A673 (cell line): Measurements from ENCODE around the gene C14orf132. TPM values are rescaled to one million over a fixed set of nuclear protein-coding genes. Genes with fewer than 3 reads are reported as not detected.

Source experiments
- BruUV-seq: library from RNA; stranded (reverse); fragments of 400-500 nt; replicated peaks from 2 replicates; lab custom pipeline; 2021; lab: Mats Ljungman, UMichigan
- CTCF ChIA-PET: fragments of 300-600 bp; sonication (Branson Sonifier 250); formaldehyde crosslinking; loops from one replicate; lab custom pipeline; 2022; ENCODE audit warnings: antibody characterized with exemption; lab: Charles Lee
- POLR2A ChIA-PET: fragments of 300-600 bp; sonication (Branson Sonifier 250); formaldehyde crosslinking; loops from one replicate; lab custom pipeline; 2022; ENCODE audit warnings: antibody characterized with exemption; ENCODE audit not compliant: low non-redundant PET; lab: Charles Lee
- DNase-seq: peaks from one replicate; pipeline ENCODE4 v3.0.0-alpha.2; 2015; ENCODE audit warnings: low spot score
- H3K27ac ChIP-seq: fragments of 200-600 bp; sonication (generic); 2 replicates; pipeline ENCODE4 v1.5.1; 2016; ENCODE audit warnings: mixed run types, low read depth, mild to moderate bottlenecking, mixed read lengths, antibody characterized with exemption, low read length; ENCODE audit not compliant: poor library complexity, severe bottlenecking
- H3K27me3 ChIP-seq: fragments of 200-600 bp; sonication (generic); replicated peaks from 2 replicates; pipeline ENCODE4 v1.6.1; 2017; ENCODE audit warnings: mixed run types, low read depth, mild to moderate bottlenecking, mixed read lengths, antibody characterized with exemption, low read length; ENCODE audit not compliant: insufficient read depth, poor library complexity
- H3K36me3 ChIP-seq: fragments of 200-600 bp; sonication (generic); 2 replicates; pipeline ENCODE4 v1.6.1; 2016; ENCODE audit warnings: mixed run types, mild to moderate bottlenecking, mixed read lengths, antibody characterized with exemption, low read length; ENCODE audit not compliant: insufficient read depth, poor library complexity, severe bottlenecking
- H3K4me1 ChIP-seq: fragments of 200-600 bp; sonication (generic); 2 replicates; pipeline ENCODE4 v1.6.1; 2017; ENCODE audit warnings: mixed run types, mild to moderate bottlenecking, mixed read lengths, antibody characterized with exemption, low read length; ENCODE audit not compliant: insufficient read depth, poor library complexity, severe bottlenecking
- H3K4me3 ChIP-seq: fragments of 200-600 bp; sonication (generic); 2 replicates; pipeline ENCODE4 v1.5.1; 2016; ENCODE audit warnings: low read depth, mixed run types, mild to moderate bottlenecking, mixed read lengths, low read length; ENCODE audit not compliant: poor library complexity, severe bottlenecking
- H3K9me3 ChIP-seq: fragments of 200-600 bp; sonication (generic); 2 replicates; pipeline ENCODE4 v1.6.1; 2016; ENCODE audit warnings: mixed run types, low read depth, mild to moderate bottlenecking, mixed read lengths, antibody characterized with exemption, low read length; ENCODE audit not compliant: poor library complexity, severe bottlenecking
- CTCF ChIP-seq: fragments of 300-800, 200-600 bp; sonication (generic); conservative IDR thresholded peaks from 2 replicates; pipeline ENCODE4 v1.5.1; 2017; ENCODE audit warnings: low read depth, mild to moderate bottlenecking, antibody characterized with exemption, low read length, moderate library complexity, mixed read lengths
- EZH2 ChIP-seq: fragments of 200-600 bp; sonication (generic); IDR thresholded peaks from 2 replicates; pipeline ENCODE4 v1.6.1; 2017; ENCODE audit warnings: borderline replicate concordance, low read depth, mild to moderate bottlenecking, mixed read lengths, antibody characterized with exemption, low read length; ENCODE audit not compliant: poor library complexity, severe bottlenecking
- intact Hi-C: fragments of 100-400 bp; cut with micrococcal nuclease; formaldehyde crosslinking; loops from one replicate; pipeline ENCODE4 v1.10.0; 2022; ENCODE audit not compliant: unreplicated experiment
- total RNA-seq: library from RNA; stranded (reverse); gene quantifications from 2 replicates; pipeline ENCODE4 v1.2.3, GENCODE V29; 2021

C14orf132 gene
- total RNA-seq, 1 experiment from 2014 or later, result 8.3 TPM

DNA sequence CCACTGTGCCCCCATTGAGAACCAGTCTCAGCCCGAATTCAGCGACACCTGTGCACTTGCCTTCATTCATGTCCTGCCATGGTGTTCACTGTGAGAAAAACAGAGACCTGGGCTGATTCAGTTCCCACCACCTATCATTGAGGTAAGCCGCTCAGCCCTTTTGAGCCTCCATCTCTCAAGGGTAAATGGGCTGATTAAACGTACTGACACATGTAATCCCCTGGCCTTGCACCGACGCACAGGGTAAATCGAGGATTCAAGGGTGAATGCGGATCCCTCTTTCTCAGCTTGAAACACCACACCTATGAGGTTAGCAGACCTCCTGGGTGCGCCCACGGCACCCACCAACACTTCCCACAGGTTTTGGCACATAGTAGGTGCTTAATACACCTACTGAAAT, 69.7 kb downstream of the C14orf132 start:
- no TSS peak for BruUV-seq
- H3K36me3 ChIP-seq, result no peaks in the 10 kb centered on the region
- H3K4me1 ChIP-seq, result no peaks in the 10 kb centered on the region
- no peak overlapping the region for H3K4me3 ChIP-seq
- no peak for TF ChIP-seq EZH2
- no peak for TF ChIP-seq CTCF
- ChIA-PET POLR2A (no interaction called here), CTCF (interaction anchor here (0.9 kb wide), 1 partner anchor 8 kb away, joined by 3 read pairs; no protein-coding TSS in a partner anchor)
- peaks cover 9% of the 10 kb centered on the region for H3K9me3 ChIP-seq
- no peak for DNase-seq
- intact Hi-C loops, result no loop called here
- H3K27me3 ChIP-seq, result no peaks in the 10 kb centered on the region
- no peak overlapping the region for H3K27ac ChIP-seq

GRCh38 chr14:96109596-96110355, 70.6 kb downstream of the C14orf132 start:
- Histone ChIP-seq H3K36me3 (no peaks in the 10 kb centered on the region), H3K4me1 (no peaks in the 10 kb centered on the region), H3K9me3 (peaks cover 15% of the 10 kb centered on the region), H3K27me3 (no peaks in the 10 kb centered on the region), H3K27ac (no peak overlapping the region), H3K4me3 (no peak overlapping the region)
- POLR2A ChIA-PET, result no interaction called here
- no TSS peak for BruUV-seq
- no peak for DNase-seq
- intact Hi-C loops, result no loop called here
- TF ChIP-seq CTCF (no peak), EZH2 (no peak)
- CTCF ChIA-PET, result interaction anchor here (0.9 kb wide), 1 partner anchor 9 kb away, joined by 3 read pairs; no protein-coding TSS in a partner anchor

GRCh38 chr14:96112032-96112431, 72.9 kb downstream of the C14orf132 start:
- H3K36me3 ChIP-seq, result no peaks in the 10 kb centered on the region
- no TSS peak for BruUV-seq
- H3K27me3 ChIP-seq, result no peaks in the 10 kb centered on the region
- H3K4me3 ChIP-seq, result no peak overlapping the region
- POLR2A ChIA-PET, result no interaction called here
- H3K9me3 ChIP-seq, result peaks cover 15% of the 10 kb centered on the region
- TF ChIP-seq CTCF (no peak), EZH2 (no peak)
- H3K27ac ChIP-seq, result no peak overlapping the region
- DNase-seq, result no peak
- CTCF ChIA-PET, result no interaction called here
- H3K4me1 ChIP-seq, result peaks cover 4% of the 10 kb centered on the region
- intact Hi-C loops, result no loop called here
